Mesothelial cell of epicardium (in vitro differentiated cells): ENCODE results near the gene RAI1. TPM values are rescaled to one million over a fixed set of nuclear protein-coding genes. Genes with fewer than 3 reads are reported as not detected.

ENCODE experiments used
- DNase-seq, 2 experiments: peaks; one replicate each; pipeline ENCODE4 v3.0.0; 2021; ENCODE audit warnings: low spot score in 2 of 2; ENCODE audit not compliant: unreplicated experiment in 2 of 2
- H3K27ac Mint-ChIP-seq: 2 replicates; pipeline ENCODE4 v1.8.0; 2021; ENCODE audit warnings: mixed read lengths
- H3K27me3 Mint-ChIP-seq: 2 replicates; pipeline ENCODE4 v1.8.0; 2021; ENCODE audit warnings: low read depth, mixed read lengths
- H3K36me3 Mint-ChIP-seq: 2 replicates; pipeline ENCODE4 v1.8.0; 2021; ENCODE audit warnings: mixed read lengths
- H3K4me1 Mint-ChIP-seq: 2 replicates; pipeline ENCODE4 v1.8.0; 2021; ENCODE audit warnings: mixed read lengths
- H3K4me3 Mint-ChIP-seq: 2 replicates; pipeline ENCODE4 v1.8.0; 2021; ENCODE audit warnings: mild to moderate bottlenecking, moderate library complexity, mixed read lengths
- H3K9me3 Mint-ChIP-seq: 2 replicates; pipeline ENCODE4 v1.8.0; 2021; ENCODE audit warnings: mixed read lengths
- total RNA-seq: library from RNA; stranded (reverse); gene quantifications from 3 replicates; pipeline ENCODE4 v1.2.1, GENCODE V29; 2021
- TF ChIP-seq, protein P1 (sequence below): fragments of 200-600 bp; sonication (generic); IDR thresholded peaks from one replicate; pipeline ENCODE4 v1.5.0; 2021; ENCODE audit warnings: antibody characterized with exemption; ENCODE audit not compliant: unreplicated experiment

RAI1 gene
- total RNA-seq, 1 donor from 2014 or later: 137 TPM

DNA sequence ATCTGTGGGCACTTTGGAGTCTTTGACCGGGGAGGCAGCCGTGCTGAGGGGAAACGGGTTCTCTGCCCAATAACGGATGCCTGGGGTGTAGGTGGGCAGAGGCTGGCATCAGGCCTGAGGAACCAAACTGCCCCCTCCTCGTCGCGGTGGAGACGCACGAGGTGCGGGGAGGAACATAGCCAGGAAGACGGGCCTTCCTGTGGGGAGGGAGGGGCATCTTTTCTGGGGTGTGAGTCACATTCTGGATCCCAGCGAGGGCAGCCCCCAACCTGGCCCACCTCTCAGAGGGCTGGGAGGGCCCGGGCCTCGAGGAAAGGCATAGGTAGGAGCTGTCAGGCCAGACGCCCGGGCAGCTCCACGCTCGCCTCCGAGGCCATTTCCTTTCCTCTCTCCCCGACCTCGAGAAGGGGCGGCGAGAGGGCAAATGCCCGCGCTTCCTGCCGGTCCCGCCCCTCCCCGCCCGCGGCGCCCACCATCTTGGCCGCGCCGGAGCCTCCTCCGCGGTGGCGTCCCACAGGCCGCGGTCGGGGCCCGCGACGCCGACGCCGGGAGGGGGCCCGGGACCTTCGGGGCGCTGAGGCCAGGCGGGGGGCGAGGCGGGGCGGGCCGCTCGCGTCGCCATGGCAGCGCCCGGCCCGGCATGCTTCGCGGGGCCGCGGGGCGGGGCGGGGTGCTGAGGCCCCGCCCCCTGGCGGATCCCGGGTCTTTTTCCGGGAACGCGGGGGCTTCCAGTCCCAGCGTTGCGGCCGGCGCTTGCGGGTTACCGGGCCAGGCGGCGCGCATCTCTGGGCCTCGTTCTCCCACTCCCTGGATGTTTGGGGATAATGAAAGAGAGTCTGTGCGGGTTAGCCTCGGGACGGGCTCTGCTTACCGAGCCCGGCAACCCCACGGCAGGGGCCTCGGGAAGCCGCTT lies 13.2 kb downstream of the RAI1 start:
- TF ChIP-seq, protein P1, sequence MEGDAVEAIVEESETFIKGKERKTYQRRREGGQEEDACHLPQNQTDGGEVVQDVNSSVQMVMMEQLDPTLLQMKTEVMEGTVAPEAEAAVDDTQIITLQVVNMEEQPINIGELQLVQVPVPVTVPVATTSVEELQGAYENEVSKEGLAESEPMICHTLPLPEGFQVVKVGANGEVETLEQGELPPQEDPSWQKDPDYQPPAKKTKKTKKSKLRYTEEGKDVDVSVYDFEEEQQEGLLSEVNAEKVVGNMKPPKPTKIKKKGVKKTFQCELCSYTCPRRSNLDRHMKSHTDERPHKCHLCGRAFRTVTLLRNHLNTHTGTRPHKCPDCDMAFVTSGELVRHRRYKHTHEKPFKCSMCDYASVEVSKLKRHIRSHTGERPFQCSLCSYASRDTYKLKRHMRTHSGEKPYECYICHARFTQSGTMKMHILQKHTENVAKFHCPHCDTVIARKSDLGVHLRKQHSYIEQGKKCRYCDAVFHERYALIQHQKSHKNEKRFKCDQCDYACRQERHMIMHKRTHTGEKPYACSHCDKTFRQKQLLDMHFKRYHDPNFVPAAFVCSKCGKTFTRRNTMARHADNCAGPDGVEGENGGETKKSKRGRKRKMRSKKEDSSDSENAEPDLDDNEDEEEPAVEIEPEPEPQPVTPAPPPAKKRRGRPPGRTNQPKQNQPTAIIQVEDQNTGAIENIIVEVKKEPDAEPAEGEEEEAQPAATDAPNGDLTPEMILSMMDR: no peak
- Mint-ChIP-seq H3K27ac (peak overlapping the region; percentile 98), H3K27me3 (no peaks in the 10 kb centered on the region), H3K36me3 (no peaks in the 10 kb centered on the region), H3K9me3 (no peaks in the 10 kb centered on the region), H3K4me3 (peak overlapping the region; percentile 74), H3K4me1 (peaks cover 82% of the 10 kb centered on the region)
- DNase-seq: peak; percentile 62 to 75

GRCh38 chr17:17696085-17696484 lies 14.8 kb downstream of the RAI1 start:
- Mint-ChIP-seq H3K27me3 (no peaks in the 10 kb centered on the region), H3K27ac (peak overlapping the region; percentile 98), H3K36me3 (no peaks in the 10 kb centered on the region), H3K4me3 (peak overlapping the region; percentile 74), H3K4me1 (peaks cover 84% of the 10 kb centered on the region), H3K9me3 (no peaks in the 10 kb centered on the region)
- no peak for DNase-seq
- TF ChIP-seq, protein P1: no peak

- no peak for DNase-seq
- TF ChIP-seq, protein P1: no peak
- Mint-ChIP-seq H3K9me3 (no peaks in the 10 kb centered on the region), H3K36me3 (no peaks in the 10 kb centered on the region), H3K4me1 (peaks cover 84% of the 10 kb centered on the region), H3K4me3 (peak overlapping the region; percentile 20), H3K27me3 (no peaks in the 10 kb centered on the region), H3K27ac (peak overlapping the region; percentile 98)
These were observed 15.8 kb downstream of the RAI1 start for GRCh38 chr17:17696882-17697633.

DNA sequence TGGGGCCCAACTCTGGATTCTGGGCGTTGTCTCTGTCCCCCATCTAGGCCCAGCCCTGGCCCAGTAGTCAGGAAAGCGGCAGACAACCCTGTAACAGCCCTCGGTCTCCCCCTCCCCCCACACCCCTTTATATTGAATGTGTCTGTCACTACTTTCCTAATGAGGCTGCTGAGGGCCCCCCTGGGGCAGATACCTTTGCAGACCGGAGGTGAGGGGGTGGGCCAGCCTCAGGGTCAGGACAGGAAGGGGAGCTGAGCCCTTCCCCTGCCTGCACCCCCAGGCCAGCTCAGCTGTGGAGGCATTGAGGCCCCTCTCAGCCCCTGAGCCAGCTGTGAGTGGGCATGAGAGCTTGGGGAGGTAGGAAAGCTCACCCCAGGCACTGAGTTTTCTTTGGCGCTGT lies 17.1 kb downstream of the RAI1 start:
- no peak overlapping the region for H3K4me3 Mint-ChIP-seq
- H3K36me3 Mint-ChIP-seq: no peaks in the 10 kb centered on the region
- peaks cover 82% of the 10 kb centered on the region for H3K4me1 Mint-ChIP-seq
- no peaks in the 10 kb centered on the region for H3K9me3 Mint-ChIP-seq
- DNase-seq: no peak
- TF ChIP-seq, protein P1: no peak
- H3K27me3 Mint-ChIP-seq: no peaks in the 10 kb centered on the region
- H3K27ac Mint-ChIP-seq: peak overlapping the region; percentile 98

- no peak for DNase-seq
- TF ChIP-seq, protein P1: no peak
- Mint-ChIP-seq H3K36me3 (peaks cover 3% of the 10 kb centered on the region), H3K4me3 (peak overlapping the region; percentile 38), H3K4me1 (peaks cover 82% of the 10 kb centered on the region), H3K9me3 (no peaks in the 10 kb centered on the region), H3K27ac (peak overlapping the region; percentile 98), H3K27me3 (no peaks in the 10 kb centered on the region)
These were observed 17.7 kb downstream of the RAI1 start for GRCh38 chr17:17698869-17699351.
